Stimulated activated memory B cell treated with anti-CD40 and anti-IgM and Interleukin-4, amounts not matched to agents 10 μg/mL and 1 μg/mL and 100 μg/mL, for 72 hours (primary cell): ENCODE measurements around the gene MRPL1.
A peak's percentile ranks its signal among the peaks of the same experiment; 100 is the strongest.

Experiments used
- ATAC-seq: fragments of 150-1000 bp; cut with Tn5 transposase; 2 replicates; pipeline ENCODE4 v1.10.0; 2021
- H3K27ac Mint-ChIP-seq: one replicate; pipeline ENCODE4 v1.8.0; 2022; ENCODE audit warnings: mild to moderate bottlenecking, mixed read lengths
- H3K27me3 Mint-ChIP-seq: one replicate; pipeline ENCODE4 v1.8.0; 2022; ENCODE audit warnings: mixed read lengths
- H3K36me3 Mint-ChIP-seq: one replicate; pipeline ENCODE4 v1.8.0; 2022; ENCODE audit warnings: mixed read lengths
- H3K4me1 Mint-ChIP-seq: one replicate; pipeline ENCODE4 v1.8.0; 2022; ENCODE audit warnings: mixed read lengths
- H3K4me3 Mint-ChIP-seq: one replicate; pipeline ENCODE4 v1.8.0; 2022; ENCODE audit warnings: mild to moderate bottlenecking, moderate library complexity, mixed read lengths
- H3K9me3 Mint-ChIP-seq: one replicate; pipeline ENCODE4 v1.8.0; 2022; ENCODE audit warnings: mixed read lengths

Gene MRPL1

GRCh38 chr4:77877167-77877566 lies 14.5 kb downstream of the MRPL1 start:
- peaks cover 6% of the 10 kb centered on the region for H3K4me1 Mint-ChIP-seq
- H3K9me3 Mint-ChIP-seq: no peaks in the 10 kb centered on the region
- H3K36me3 Mint-ChIP-seq: peaks cover 59% of the 10 kb centered on the region
- H3K4me3 Mint-ChIP-seq: no peak overlapping the region
- no peak overlapping the region for H3K27ac Mint-ChIP-seq
- no peaks in the 10 kb centered on the region for H3K27me3 Mint-ChIP-seq
- no peak for ATAC-seq

DNA sequence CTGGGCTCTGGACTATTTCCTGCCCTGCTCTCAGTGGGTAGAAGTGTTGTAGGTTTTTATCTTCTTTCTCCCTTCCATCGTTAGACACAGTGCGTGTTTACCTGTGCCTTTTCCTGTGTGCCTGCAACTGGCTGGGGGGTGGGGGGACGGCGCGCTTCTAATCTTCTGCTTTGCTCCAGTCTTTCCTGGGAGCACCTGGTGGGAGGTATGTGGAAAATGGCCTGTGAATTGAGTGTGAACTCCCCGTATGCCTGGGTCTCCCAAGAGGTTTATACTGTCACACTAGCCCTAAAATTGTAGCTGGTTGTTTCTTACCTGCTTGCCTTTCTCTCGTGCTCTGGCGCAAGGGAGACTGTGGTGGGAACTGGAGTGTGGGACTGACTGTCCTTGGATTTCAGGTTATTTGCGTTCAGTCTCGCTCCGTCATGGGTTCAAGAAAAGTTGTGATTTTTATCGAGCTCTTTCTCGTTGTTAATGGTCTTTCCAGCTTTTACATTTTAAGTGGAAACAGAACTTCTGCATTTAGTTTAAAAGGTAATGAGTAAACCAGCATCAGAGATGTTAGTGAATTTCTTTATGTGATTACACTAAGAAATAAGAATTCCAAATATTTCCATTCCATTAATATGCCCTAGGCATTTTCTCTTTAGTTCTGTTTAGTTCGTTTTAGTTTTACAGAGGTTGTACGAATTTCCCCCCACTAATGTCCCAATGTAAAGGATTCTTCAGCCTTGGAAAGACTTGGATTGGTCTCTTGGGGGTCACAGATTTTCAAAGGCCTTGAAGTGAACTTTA lies 15.3 kb downstream of the MRPL1 start:
- Mint-ChIP-seq H3K27me3 (no peaks in the 10 kb centered on the region), H3K36me3 (peaks cover 59% of the 10 kb centered on the region), H3K27ac (no peak overlapping the region), H3K4me3 (no peak overlapping the region), H3K4me1 (peaks cover 6% of the 10 kb centered on the region), H3K9me3 (no peaks in the 10 kb centered on the region)
- no peak for ATAC-seq

GRCh38 chr4:77880784-77881183 lies 18.2 kb downstream of the MRPL1 start:
- no peak overlapping the region for H3K4me3 Mint-ChIP-seq
- H3K27me3 Mint-ChIP-seq: no peaks in the 10 kb centered on the region
- peaks cover 6% of the 10 kb centered on the region for H3K4me1 Mint-ChIP-seq
- ATAC-seq: no peak
- H3K36me3 Mint-ChIP-seq: peaks cover 56% of the 10 kb centered on the region
- H3K27ac Mint-ChIP-seq: no peak overlapping the region
- no peaks in the 10 kb centered on the region for H3K9me3 Mint-ChIP-seq

DNA sequence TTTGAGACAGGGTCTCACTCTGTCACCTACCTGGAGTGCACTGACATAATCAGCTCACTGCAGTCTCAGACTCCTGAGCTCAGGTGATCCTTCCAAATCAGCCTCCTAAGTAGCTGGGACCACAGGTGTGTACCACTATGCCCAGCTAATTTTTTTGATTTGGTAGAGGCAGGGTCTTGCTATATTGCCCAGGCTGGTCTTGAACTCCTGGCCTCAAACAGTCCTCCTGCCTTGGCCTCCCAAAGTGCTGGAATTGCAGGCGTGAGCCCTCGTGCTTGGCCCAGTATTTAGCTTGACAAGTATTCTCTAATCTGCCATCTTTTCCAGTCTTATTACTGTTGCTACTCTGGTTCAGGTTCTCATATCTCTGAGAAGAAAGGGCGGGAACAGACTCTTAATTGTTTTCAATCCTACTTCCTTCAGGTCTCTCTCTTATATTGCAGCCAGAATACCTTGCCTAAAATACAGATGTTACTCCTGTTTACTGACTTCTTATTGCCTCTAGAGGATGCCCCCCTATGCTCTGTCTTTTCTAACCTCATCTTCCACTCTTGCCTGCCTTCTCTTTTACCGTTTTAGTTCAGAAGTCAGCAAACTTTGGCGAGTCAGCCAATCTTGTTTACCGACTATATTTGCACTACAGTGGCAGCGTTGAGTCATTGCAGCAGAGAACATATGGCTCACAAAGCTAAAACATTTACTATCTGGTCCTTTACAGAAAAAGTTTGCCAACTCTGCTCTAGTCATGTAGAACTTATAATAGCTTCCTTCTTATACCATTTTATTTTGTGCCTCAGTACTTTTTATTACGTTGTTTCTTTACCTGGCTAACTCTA lies 19.0 kb downstream of the MRPL1 start:
- Mint-ChIP-seq H3K4me1 (peaks cover 6% of the 10 kb centered on the region), H3K27ac (no peak overlapping the region), H3K36me3 (peaks cover 54% of the 10 kb centered on the region), H3K27me3 (no peaks in the 10 kb centered on the region), H3K9me3 (no peaks in the 10 kb centered on the region), H3K4me3 (no peak overlapping the region)
- ATAC-seq: no peak

DNA sequence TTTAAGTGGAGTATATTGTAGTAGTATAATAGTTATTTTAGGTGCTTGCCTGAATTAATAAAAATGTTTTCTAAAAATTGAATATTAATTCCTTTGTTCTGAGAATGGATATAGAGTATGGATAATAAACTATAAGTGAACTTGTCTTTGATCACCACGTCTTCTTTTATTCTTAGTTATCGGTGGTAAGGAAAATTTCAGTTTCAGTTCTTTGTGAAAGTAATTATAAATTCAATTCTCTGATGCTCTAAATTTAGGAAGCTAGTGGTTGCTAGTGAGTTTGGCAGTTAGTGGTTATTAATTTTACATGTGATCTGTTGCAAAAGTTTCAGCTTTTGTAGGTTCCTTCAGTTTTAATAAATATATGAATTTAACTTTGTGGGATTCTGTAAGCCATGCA lies 30.8 kb downstream of the MRPL1 start:
- Mint-ChIP-seq H3K27ac (peak overlapping the region; percentile 51), H3K9me3 (no peaks in the 10 kb centered on the region), H3K4me1 (peaks cover 58% of the 10 kb centered on the region), H3K36me3 (peaks cover 49% of the 10 kb centered on the region), H3K4me3 (no peak overlapping the region), H3K27me3 (no peaks in the 10 kb centered on the region)
- ATAC-seq: no peak

- ATAC-seq: no peak
- Mint-ChIP-seq H3K9me3 (no peaks in the 10 kb centered on the region), H3K27ac (no peak overlapping the region), H3K4me3 (no peak overlapping the region), H3K27me3 (no peaks in the 10 kb centered on the region), H3K4me1 (peaks cover 30% of the 10 kb centered on the region), H3K36me3 (peaks cover 67% of the 10 kb centered on the region)
Measured at GRCh38 chr4:77899607-77900006, 37.0 kb downstream of the MRPL1 start.

DNA sequence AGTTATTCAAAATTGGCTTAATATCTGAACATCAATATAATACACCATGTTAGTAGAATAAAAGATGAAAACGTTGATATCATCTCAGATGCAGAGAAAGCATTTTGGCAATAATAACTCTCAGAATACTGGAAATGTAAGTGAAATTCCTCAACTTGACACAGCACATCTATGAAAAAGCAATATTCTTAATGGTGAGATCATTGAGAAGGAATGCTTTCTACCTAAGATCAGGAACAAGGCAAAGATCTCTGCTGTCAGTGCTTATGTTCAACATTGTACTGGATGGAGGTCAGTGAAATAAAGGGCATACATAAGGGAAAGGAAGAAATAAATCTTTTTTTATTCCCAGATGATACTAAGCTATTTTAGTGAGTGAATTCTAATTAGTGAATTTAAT lies 40.6 kb downstream of the MRPL1 start:
- H3K36me3 Mint-ChIP-seq: peaks cover 67% of the 10 kb centered on the region
- peaks cover 10% of the 10 kb centered on the region for H3K4me1 Mint-ChIP-seq

DNA sequence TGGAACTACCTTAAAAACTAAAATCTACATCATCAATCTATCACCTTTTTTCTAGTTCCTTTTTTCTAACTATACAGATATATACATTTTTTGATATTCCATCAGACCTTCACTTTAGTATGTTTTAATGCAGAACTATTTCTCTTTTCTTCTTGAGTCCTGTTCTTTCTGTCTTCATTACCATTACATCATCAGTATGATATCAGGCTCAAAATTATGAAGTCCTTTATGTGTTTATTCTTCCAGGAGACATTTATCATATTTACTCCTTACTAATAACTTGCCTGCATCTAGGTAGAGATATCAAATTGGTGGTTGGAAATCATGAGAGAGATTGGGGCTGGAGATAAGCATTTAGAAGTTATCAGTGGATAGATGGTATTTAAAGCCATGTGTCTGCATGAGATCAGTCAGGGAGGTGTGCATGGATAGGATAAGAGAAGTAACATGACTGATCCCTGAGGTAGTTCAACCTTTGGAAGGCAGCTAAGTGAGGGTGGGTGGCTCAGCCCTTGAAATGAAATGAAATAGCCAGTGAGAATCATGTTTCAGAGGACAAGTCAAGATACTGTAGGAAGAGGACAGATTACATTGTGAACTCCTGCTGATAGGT lies 43.1 kb downstream of the MRPL1 start:
- H3K27ac Mint-ChIP-seq: no peak overlapping the region
- no peaks in the 10 kb centered on the region for H3K9me3 Mint-ChIP-seq
- peaks cover 48% of the 10 kb centered on the region for H3K36me3 Mint-ChIP-seq

More for the DNA sequence above, 40.6 kb downstream of the MRPL1 start:
- ATAC-seq: no peak
- Mint-ChIP-seq H3K27me3 (no peaks in the 10 kb centered on the region), H3K9me3 (no peaks in the 10 kb centered on the region), H3K4me3 (no peak overlapping the region), H3K27ac (no peak overlapping the region)

DNA sequence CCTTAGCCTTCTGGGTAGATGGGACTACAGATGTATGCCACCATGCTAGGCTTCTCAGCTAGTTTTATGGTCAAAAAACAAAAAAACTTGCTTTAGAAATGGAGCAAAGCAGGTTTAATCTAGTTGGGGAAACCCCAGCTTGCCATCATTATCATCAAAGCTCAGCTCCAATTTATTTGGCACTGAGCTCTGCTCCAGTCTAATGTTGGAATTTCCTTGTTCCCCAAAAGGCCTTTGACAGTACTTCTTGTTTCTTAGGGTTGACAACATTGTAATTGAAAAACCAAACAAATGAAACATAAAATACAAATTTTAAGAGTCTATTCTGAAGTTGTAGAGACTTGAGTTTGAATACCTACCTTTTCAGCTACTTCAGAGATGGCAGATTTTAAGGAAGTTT lies 48.0 kb downstream of the MRPL1 start:
- Mint-ChIP-seq H3K9me3 (peaks cover 3% of the 10 kb centered on the region), H3K27ac (no peak overlapping the region), H3K36me3 (peaks cover 43% of the 10 kb centered on the region), H3K4me1 (peaks cover 27% of the 10 kb centered on the region), H3K27me3 (no peaks in the 10 kb centered on the region), H3K4me3 (no peak overlapping the region)
- no peak for ATAC-seq

More for the DNA sequence above, 43.1 kb downstream of the MRPL1 start:
- Mint-ChIP-seq H3K4me1 (peaks cover 5% of the 10 kb centered on the region), H3K4me3 (no peak overlapping the region), H3K27me3 (no peaks in the 10 kb centered on the region)
- ATAC-seq: no peak

DNA sequence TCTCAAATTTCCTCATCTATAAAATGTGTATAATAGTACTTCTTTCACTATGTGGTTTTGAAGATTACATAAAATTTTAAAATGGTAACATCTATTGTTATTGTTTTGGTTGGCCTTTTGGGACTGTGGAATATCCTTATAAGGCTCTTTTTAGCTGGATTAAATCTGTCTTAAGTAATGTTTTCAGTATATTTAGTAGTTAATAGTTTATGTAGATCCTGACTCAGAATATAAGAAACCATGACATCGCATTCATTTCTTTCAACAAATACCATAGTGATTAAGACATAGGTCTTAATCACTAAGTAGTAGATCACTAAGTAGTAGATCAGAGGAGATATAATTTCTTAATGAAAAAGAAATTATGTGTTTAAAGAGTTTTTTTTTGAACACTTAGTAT lies 48.5 kb downstream of the MRPL1 start:
- H3K9me3 Mint-ChIP-seq: peaks cover 3% of the 10 kb centered on the region
- no peaks in the 10 kb centered on the region for H3K27me3 Mint-ChIP-seq
- ATAC-seq: no peak
- peaks cover 28% of the 10 kb centered on the region for H3K4me1 Mint-ChIP-seq
- H3K36me3 Mint-ChIP-seq: peaks cover 39% of the 10 kb centered on the region
- H3K4me3 Mint-ChIP-seq: no peak overlapping the region
- H3K27ac Mint-ChIP-seq: peak overlapping the region; percentile 70

GRCh38 chr4:77911842-77912450 lies 49.3 kb downstream of the MRPL1 start:
- H3K4me1 Mint-ChIP-seq: peaks cover 32% of the 10 kb centered on the region
- ATAC-seq: peak; percentile 41
- no peak overlapping the region for H3K4me3 Mint-ChIP-seq
- peaks cover 35% of the 10 kb centered on the region for H3K36me3 Mint-ChIP-seq
- no peaks in the 10 kb centered on the region for H3K27me3 Mint-ChIP-seq
- peaks cover 3% of the 10 kb centered on the region for H3K9me3 Mint-ChIP-seq
- H3K27ac Mint-ChIP-seq: peak overlapping the region; percentile 70

DNA sequence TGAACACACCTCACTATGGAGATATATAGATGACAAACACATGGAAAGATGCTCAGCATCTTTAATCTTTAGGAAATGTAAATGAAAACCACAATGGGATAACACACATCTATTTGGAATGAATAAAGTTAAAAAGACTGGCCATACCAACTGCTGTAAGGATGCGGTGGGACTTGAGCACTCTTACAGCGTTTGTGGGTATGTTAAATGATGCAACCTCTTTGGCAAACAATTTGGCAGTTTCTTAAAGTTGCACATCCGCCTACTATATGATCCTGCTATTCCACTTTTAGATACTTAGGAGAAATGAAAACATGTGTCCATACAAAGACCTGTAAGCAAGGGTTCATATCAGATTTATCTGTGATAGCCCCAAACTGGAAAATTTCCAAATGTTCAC lies 50.7 kb downstream of the MRPL1 start:
- peaks cover 46% of the 10 kb centered on the region for H3K4me1 Mint-ChIP-seq
- peaks cover 3% of the 10 kb centered on the region for H3K9me3 Mint-ChIP-seq
- no peak overlapping the region for H3K27ac Mint-ChIP-seq
- no peak overlapping the region for H3K4me3 Mint-ChIP-seq
- no peaks in the 10 kb centered on the region for H3K27me3 Mint-ChIP-seq
- no peak for ATAC-seq
- H3K36me3 Mint-ChIP-seq: peaks cover 35% of the 10 kb centered on the region

DNA sequence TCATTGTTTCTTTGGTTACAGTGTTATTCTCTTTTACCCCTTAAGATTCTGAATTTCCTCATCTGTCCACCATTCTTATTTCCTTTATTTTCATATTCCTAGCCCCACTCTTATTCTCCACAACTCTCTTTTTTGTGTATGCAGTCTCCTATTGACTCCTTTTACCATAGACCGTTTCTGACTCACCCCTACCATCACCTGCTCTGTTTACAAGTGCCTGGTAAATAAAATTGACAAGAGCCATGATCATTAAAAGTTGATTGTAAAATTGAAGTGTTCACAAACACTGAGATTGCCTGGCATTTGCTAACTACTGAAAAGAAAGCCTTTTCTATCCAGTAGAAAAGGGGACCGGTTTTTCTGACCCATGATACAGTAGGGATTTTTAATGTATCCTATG lies 54.4 kb downstream of the MRPL1 start:
- Mint-ChIP-seq H3K4me3 (no peak overlapping the region), H3K4me1 (peaks cover 43% of the 10 kb centered on the region)

DNA sequence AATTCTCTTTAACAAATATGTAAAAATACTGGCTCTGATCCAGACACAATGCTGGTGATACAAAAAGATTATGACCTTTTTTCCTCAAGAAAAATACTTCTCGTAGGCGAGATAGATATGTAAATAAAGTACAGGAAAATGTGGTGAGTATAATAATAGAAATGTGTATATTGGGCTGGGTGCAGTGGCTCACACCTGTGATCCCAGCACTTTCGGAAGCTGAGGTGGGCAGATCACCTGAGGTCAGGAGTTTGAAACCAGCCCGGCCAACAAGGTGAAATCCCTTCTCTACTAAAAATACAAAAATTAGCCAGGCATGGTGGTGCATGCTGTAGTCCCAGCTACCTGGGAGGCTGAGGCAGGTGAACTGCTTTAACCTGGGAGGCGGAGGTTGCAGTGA lies 55.0 kb downstream of the MRPL1 start:
- no peak overlapping the region for H3K4me3 Mint-ChIP-seq
- H3K9me3 Mint-ChIP-seq: peaks cover 3% of the 10 kb centered on the region
- H3K27me3 Mint-ChIP-seq: no peaks in the 10 kb centered on the region
- peaks cover 61% of the 10 kb centered on the region for H3K36me3 Mint-ChIP-seq
- H3K4me1 Mint-ChIP-seq: peaks cover 38% of the 10 kb centered on the region
- ATAC-seq: no peak
- peak overlapping the region; percentile 14 for H3K27ac Mint-ChIP-seq

More for the DNA sequence above, 54.4 kb downstream of the MRPL1 start:
- H3K36me3 Mint-ChIP-seq: peaks cover 55% of the 10 kb centered on the region
- no peaks in the 10 kb centered on the region for H3K27me3 Mint-ChIP-seq
- no peak for ATAC-seq
- H3K9me3 Mint-ChIP-seq: peaks cover 3% of the 10 kb centered on the region
- H3K27ac Mint-ChIP-seq: peak overlapping the region; percentile 14

GRCh38 chr4:77920371-77920770 lies 57.7 kb downstream of the MRPL1 start:
- Mint-ChIP-seq H3K9me3 (peaks cover 3% of the 10 kb centered on the region), H3K4me3 (no peak overlapping the region), H3K27ac (no peak overlapping the region), H3K4me1 (peaks cover 35% of the 10 kb centered on the region), H3K36me3 (peaks cover 64% of the 10 kb centered on the region), H3K27me3 (no peaks in the 10 kb centered on the region)
- ATAC-seq: no peak
